ENCODE results near the gene SEC31B. TPM values are rescaled to one million over a fixed set of nuclear protein-coding genes. Genes with fewer than 3 reads are reported as not detected.

The SEC31B gene
- total RNA-seq, 1 donor: 5.4 TPM

DNA sequence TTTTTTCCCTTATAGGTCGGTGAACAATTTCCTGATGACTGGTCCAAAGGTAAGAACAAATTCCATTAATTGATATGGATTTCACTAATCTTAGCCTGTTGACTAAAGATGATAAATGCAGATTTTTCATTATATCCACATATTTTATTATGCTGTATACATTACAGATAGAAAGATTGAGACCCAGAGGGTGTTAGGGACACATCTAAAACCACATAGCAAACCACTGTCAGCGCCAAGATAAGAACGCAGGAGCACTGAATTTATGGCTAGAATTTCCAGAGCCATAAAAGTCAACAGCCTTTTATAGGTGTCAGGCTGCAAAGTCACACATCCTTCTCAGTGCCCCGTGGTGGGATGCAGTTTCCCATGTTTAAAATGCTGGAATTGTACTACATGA lies 40.6 kb downstream of the SEC31B start:
- no peaks in the 10 kb centered on the region for H4K20me1 ChIP-seq (ENCODE audit: insufficient read depth, low read length)
- H3K79me2 ChIP-seq (ENCODE audit: insufficient read depth, low read length): no peaks in the 10 kb centered on the region
- H3K4me1 ChIP-seq (ENCODE audit: insufficient read depth, low read length): peaks cover 7% of the 10 kb centered on the region
- no peak for DNase-seq (ENCODE audit: insufficient read length, low spot score, missing footprints)
- H2AFZ ChIP-seq (ENCODE audit: low read length): no peak overlapping the region
- H3K9me3 ChIP-seq (ENCODE audit: low read depth, low read length): no peaks in the 10 kb centered on the region
- H3K27me3 ChIP-seq (ENCODE audit: insufficient read depth, low read length): peaks cover 51% of the 10 kb centered on the region
- no peak overlapping the region for H3K27ac ChIP-seq (ENCODE audit: low read depth, low read length)
- no peak overlapping the region for H3K4me2 ChIP-seq (ENCODE audit: insufficient read depth, low read length)
- no peak overlapping the region for H3K4me3 ChIP-seq (ENCODE audit: insufficient read depth, low read length)
- TF ChIP-seq, protein P1, sequence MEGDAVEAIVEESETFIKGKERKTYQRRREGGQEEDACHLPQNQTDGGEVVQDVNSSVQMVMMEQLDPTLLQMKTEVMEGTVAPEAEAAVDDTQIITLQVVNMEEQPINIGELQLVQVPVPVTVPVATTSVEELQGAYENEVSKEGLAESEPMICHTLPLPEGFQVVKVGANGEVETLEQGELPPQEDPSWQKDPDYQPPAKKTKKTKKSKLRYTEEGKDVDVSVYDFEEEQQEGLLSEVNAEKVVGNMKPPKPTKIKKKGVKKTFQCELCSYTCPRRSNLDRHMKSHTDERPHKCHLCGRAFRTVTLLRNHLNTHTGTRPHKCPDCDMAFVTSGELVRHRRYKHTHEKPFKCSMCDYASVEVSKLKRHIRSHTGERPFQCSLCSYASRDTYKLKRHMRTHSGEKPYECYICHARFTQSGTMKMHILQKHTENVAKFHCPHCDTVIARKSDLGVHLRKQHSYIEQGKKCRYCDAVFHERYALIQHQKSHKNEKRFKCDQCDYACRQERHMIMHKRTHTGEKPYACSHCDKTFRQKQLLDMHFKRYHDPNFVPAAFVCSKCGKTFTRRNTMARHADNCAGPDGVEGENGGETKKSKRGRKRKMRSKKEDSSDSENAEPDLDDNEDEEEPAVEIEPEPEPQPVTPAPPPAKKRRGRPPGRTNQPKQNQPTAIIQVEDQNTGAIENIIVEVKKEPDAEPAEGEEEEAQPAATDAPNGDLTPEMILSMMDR (IDR thresholded peaks at IDR 0.05; ENCODE audit: extremely low read depth, low read depth, low read length): no peak
- no peaks in the 10 kb centered on the region for H3K36me3 ChIP-seq (ENCODE audit: insufficient read depth, low read length)

DNA sequence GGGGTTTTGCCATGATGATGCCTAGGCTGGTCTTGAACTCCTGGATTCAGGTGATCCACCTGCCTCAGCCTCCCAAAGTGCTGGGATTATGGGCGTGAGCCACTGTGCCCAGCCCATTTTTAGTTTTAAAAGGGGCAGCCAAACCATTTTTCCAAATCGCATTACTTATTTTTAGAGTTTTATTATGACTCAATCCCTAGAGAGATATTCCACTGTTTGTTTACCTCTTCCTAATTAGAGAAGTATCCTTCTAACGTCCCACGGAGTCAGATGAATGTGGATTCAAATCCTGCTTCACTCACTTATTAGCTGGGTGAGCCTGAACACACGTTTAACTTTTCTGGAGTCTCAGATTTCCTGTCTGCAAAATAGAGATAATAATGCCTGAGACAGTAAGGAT lies 41.7 kb downstream of the SEC31B start:
- Histone ChIP-seq H4K20me1 (ENCODE audit: insufficient read depth, low read length) (no peaks in the 10 kb centered on the region), H3K4me1 (ENCODE audit: insufficient read depth, low read length) (peaks cover 7% of the 10 kb centered on the region), H3K4me2 (ENCODE audit: insufficient read depth, low read length) (no peak overlapping the region), H3K9me3 (ENCODE audit: low read depth, low read length) (no peaks in the 10 kb centered on the region), H3K27me3 (ENCODE audit: insufficient read depth, low read length) (peaks cover 47% of the 10 kb centered on the region), H3K79me2 (ENCODE audit: insufficient read depth, low read length) (no peaks in the 10 kb centered on the region), H3K36me3 (ENCODE audit: insufficient read depth, low read length) (no peaks in the 10 kb centered on the region), H3K4me3 (ENCODE audit: insufficient read depth, low read length) (no peak overlapping the region), H3K27ac (ENCODE audit: low read depth, low read length) (no peak overlapping the region), H2AFZ (ENCODE audit: low read length) (no peak overlapping the region)
- DNase-seq (ENCODE audit: insufficient read length, low spot score, missing footprints): no peak
- TF ChIP-seq, protein P1 (IDR thresholded peaks at IDR 0.05; ENCODE audit: extremely low read depth, low read depth, low read length): no peak

DNA sequence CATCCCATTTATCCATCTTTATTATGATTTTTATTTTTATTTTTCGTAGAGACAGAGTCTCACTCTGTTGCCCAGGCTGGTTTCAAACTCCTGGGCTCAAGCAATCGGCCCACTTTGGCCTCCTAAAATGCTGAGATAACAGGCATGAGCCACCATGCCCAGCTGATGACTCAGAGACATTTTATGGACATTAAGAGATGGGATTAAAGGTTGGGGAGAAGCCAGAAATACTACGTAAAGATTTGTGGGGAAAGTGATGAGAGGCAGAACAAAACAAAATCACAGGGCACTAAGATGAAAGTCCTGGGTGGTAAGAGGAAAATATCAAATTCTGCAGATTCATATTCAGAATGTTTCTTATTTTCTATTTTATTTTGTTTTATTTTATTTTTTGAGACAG lies 49.3 kb downstream of the SEC31B start:
- DNase-seq (ENCODE audit: insufficient read length, low spot score, missing footprints): no peak
- TF ChIP-seq, protein P1 (IDR thresholded peaks at IDR 0.05; ENCODE audit: extremely low read depth, low read depth, low read length): no peak
- Histone ChIP-seq H3K4me2 (ENCODE audit: insufficient read depth, low read length) (no peak overlapping the region), H4K20me1 (ENCODE audit: insufficient read depth, low read length) (no peaks in the 10 kb centered on the region), H3K36me3 (ENCODE audit: insufficient read depth, low read length) (no peaks in the 10 kb centered on the region), H3K4me3 (ENCODE audit: insufficient read depth, low read length) (no peak overlapping the region), H2AFZ (ENCODE audit: low read length) (no peak overlapping the region), H3K4me1 (ENCODE audit: insufficient read depth, low read length) (peaks cover 16% of the 10 kb centered on the region), H3K79me2 (ENCODE audit: insufficient read depth, low read length) (no peaks in the 10 kb centered on the region), H3K27me3 (ENCODE audit: insufficient read depth, low read length) (peaks cover 34% of the 10 kb centered on the region), H3K9me3 (ENCODE audit: low read depth, low read length) (no peaks in the 10 kb centered on the region), H3K27ac (ENCODE audit: low read depth, low read length) (no peak overlapping the region)

DNA sequence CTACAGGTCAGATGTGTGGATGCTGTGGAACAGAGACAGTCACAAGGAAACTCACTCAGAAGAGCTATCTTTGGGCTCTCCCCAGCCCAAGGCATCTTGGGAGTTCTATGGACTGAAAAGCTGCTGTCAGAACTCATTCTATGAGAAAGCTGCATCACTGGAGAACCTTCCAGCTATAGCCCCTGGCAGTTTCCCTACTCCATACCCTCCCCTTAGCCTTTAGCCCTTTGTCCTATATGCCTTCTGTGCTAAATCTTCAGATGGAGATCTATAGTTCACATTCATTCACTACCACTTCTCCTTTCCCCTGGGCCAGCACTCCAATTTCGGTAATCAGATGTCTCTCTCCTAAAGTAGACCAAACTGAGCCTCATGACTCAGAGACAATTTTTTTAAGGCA lies 49.9 kb downstream of the SEC31B start:
- H2AFZ ChIP-seq (ENCODE audit: low read length): no peak overlapping the region
- no peaks in the 10 kb centered on the region for H3K9me3 ChIP-seq (ENCODE audit: low read depth, low read length)
- no peak overlapping the region for H3K4me3 ChIP-seq (ENCODE audit: insufficient read depth, low read length)
- no peak overlapping the region for H3K27ac ChIP-seq (ENCODE audit: low read depth, low read length)
- H4K20me1 ChIP-seq (ENCODE audit: insufficient read depth, low read length): no peaks in the 10 kb centered on the region
- TF ChIP-seq, protein P1 (IDR thresholded peaks at IDR 0.05; ENCODE audit: extremely low read depth, low read depth, low read length): no peak
- H3K4me2 ChIP-seq (ENCODE audit: insufficient read depth, low read length): no peak overlapping the region
- H3K79me2 ChIP-seq (ENCODE audit: insufficient read depth, low read length): no peaks in the 10 kb centered on the region
- no peaks in the 10 kb centered on the region for H3K36me3 ChIP-seq (ENCODE audit: insufficient read depth, low read length)
- H3K4me1 ChIP-seq (ENCODE audit: insufficient read depth, low read length): peaks cover 16% of the 10 kb centered on the region
- no peak for DNase-seq (ENCODE audit: insufficient read length, low spot score, missing footprints)
- H3K27me3 ChIP-seq (ENCODE audit: insufficient read depth, low read length): peaks cover 34% of the 10 kb centered on the region

Data from osteoblast (primary cell).